ENCODE results near the gene PPP2R5C.

The PPP2R5C gene

GRCh38 chr14:101966742-101967141 is 205.2 kb downstream of the PPP2R5C start:
- Histone ChIP-seq H4K8ac (ENCODE audit: low read length) (no peak overlapping the region), H3K4ac (ENCODE audit: low read depth in 1 of 2, low read length in 2 of 2) (no peak overlapping the region), H3K4me3 (ENCODE audit: insufficient read depth in 1 of 2, low read depth in 1 of 2, low read length in 2 of 2) (peak overlapping the region in 1 of 2 experiments; percentile 99), H3K27me3 (ENCODE audit: control insufficient read depth in 1 of 2, insufficient read depth in 1 of 2, low read length in 2 of 2) (no peaks in the 10 kb centered on the region), H3K4me1 (ENCODE audit: control insufficient read depth, insufficient read depth, low read depth, low read length) (peaks cover 35% of the 10 kb centered on the region), H3K36me3 (ENCODE audit: control insufficient read depth in 1 of 2, insufficient read depth in 2 of 2, low read depth in 1 of 2, low read length in 2 of 2) (peaks cover 11 to 22% of the 10 kb centered on the region in 2 experiments), H3K14ac (ENCODE audit: low read length in 2 of 2) (no peak overlapping the region), H2AFZ (ENCODE audit: low read depth, low read length) (no peak overlapping the region), H3K9me3 (ENCODE audit: control insufficient read depth, low read length) (no peaks in the 10 kb centered on the region), H3K79me1 (replicated peaks; ENCODE audit: low read length, poor library complexity, severe bottlenecking) (peaks cover 5% of the 10 kb centered on the region), H2BK120ac (ENCODE audit: low read depth, low read length) (no peak overlapping the region), H2BK15ac (ENCODE audit: low read depth, poor library complexity, severe bottlenecking) (no peak overlapping the region), H2BK5ac (ENCODE audit: low read depth, low read length, poor library complexity, severe bottlenecking) (no peak overlapping the region), H2AK5ac (ENCODE audit: low read length, severe bottlenecking) (no peak overlapping the region), H4K91ac (ENCODE audit: low read length) (no peak overlapping the region), H3K23ac (ENCODE audit: low read length in 2 of 2) (no peak overlapping the region), H3K4me2 (ENCODE audit: low read length, poor library complexity, severe bottlenecking) (no peak overlapping the region), H3K9ac (ENCODE audit: low read length) (peak overlapping the region; percentile 99), H2BK12ac (ENCODE audit: low read length in 2 of 2) (no peak overlapping the region), H3K27ac (ENCODE audit: low read length, poor library complexity, severe bottlenecking) (no peak overlapping the region), H3K18ac (ENCODE audit: low read depth in 1 of 2, low read length in 2 of 2) (no peak overlapping the region)
- WGBS = no CpG with 5 or more reads among the region's 2 CpGs
- no peak for DNase-seq

- Histone ChIP-seq H2BK120ac (ENCODE audit: low read depth, low read length) (no peak overlapping the region), H2AFZ (ENCODE audit: low read depth, low read length) (no peak overlapping the region), H2BK15ac (ENCODE audit: low read depth, poor library complexity, severe bottlenecking) (no peak overlapping the region), H2BK12ac (ENCODE audit: low read length in 2 of 2) (no peak overlapping the region), H3K14ac (ENCODE audit: low read length in 2 of 2) (no peak overlapping the region), H4K8ac (ENCODE audit: low read length) (no peak overlapping the region), H3K18ac (ENCODE audit: low read depth in 1 of 2, low read length in 2 of 2) (no peak overlapping the region), H4K91ac (ENCODE audit: low read length) (no peak overlapping the region), H3K9ac (ENCODE audit: low read length) (peak overlapping the region; percentile 99), H3K27ac (ENCODE audit: low read length, poor library complexity, severe bottlenecking) (peak overlapping the region; percentile 18), H2BK5ac (ENCODE audit: low read depth, low read length, poor library complexity, severe bottlenecking) (peak overlapping the region; percentile 14), H3K4ac (ENCODE audit: low read depth in 1 of 2, low read length in 2 of 2) (no peak overlapping the region), H3K27me3 (ENCODE audit: control insufficient read depth in 1 of 2, insufficient read depth in 1 of 2, low read length in 2 of 2) (no peaks in the 10 kb centered on the region), H3K4me3 (ENCODE audit: insufficient read depth in 1 of 2, low read depth in 1 of 2, low read length in 2 of 2) (peak overlapping the region in 1 of 2 experiments; percentile 99), H3K9me3 (ENCODE audit: control insufficient read depth, low read length) (no peaks in the 10 kb centered on the region), H3K4me2 (ENCODE audit: low read length, poor library complexity, severe bottlenecking) (peak overlapping the region; percentile 28), H3K4me1 (ENCODE audit: control insufficient read depth, insufficient read depth, low read depth, low read length) (peaks cover 30% of the 10 kb centered on the region), H3K79me1 (replicated peaks; ENCODE audit: low read length, poor library complexity, severe bottlenecking) (peaks cover 5% of the 10 kb centered on the region), H2AK5ac (ENCODE audit: low read length, severe bottlenecking) (peak overlapping the region; percentile 69), H3K23ac (ENCODE audit: low read length in 2 of 2) (no peak overlapping the region), H3K36me3 (ENCODE audit: control insufficient read depth in 1 of 2, insufficient read depth in 2 of 2, low read depth in 1 of 2, low read length in 2 of 2) (peaks cover 11 to 22% of the 10 kb centered on the region in 2 experiments)
- WGBS = 98% methylated on average over 4 of the region's 4 CpGs
- DNase-seq = no peak
Observed at GRCh38 chr14:101968186-101968585, 206.7 kb downstream of the PPP2R5C start.

GRCh38 chr14:101969481-101969880 is 208.0 kb downstream of the PPP2R5C start:
- Histone ChIP-seq H2AK5ac (ENCODE audit: low read length, severe bottlenecking) (peak overlapping the region; percentile 83), H2BK15ac (ENCODE audit: low read depth, poor library complexity, severe bottlenecking) (no peak overlapping the region), H4K91ac (ENCODE audit: low read length) (no peak overlapping the region), H2AFZ (ENCODE audit: low read depth, low read length) (no peak overlapping the region), H3K79me1 (replicated peaks; ENCODE audit: low read length, poor library complexity, severe bottlenecking) (no peaks in the 10 kb centered on the region), H2BK120ac (ENCODE audit: low read depth, low read length) (no peak overlapping the region), H4K8ac (ENCODE audit: low read length) (peak overlapping the region; percentile 54), H3K4me2 (ENCODE audit: low read length, poor library complexity, severe bottlenecking) (peak overlapping the region; percentile 43), H2BK5ac (ENCODE audit: low read depth, low read length, poor library complexity, severe bottlenecking) (no peak overlapping the region), H3K4ac (ENCODE audit: low read depth in 1 of 2, low read length in 2 of 2) (no peak overlapping the region), H3K9me3 (ENCODE audit: control insufficient read depth, low read length) (no peaks in the 10 kb centered on the region), H2BK12ac (ENCODE audit: low read length in 2 of 2) (no peak overlapping the region), H3K4me3 (ENCODE audit: insufficient read depth in 1 of 2, low read depth in 1 of 2, low read length in 2 of 2) (peak overlapping the region in 1 of 2 experiments; percentile 49), H3K27ac (ENCODE audit: low read length, poor library complexity, severe bottlenecking) (peak overlapping the region; percentile 30), H3K36me3 (ENCODE audit: control insufficient read depth in 1 of 2, insufficient read depth in 2 of 2, low read depth in 1 of 2, low read length in 2 of 2) (peaks cover 14 to 22% of the 10 kb centered on the region in 2 experiments), H3K23ac (ENCODE audit: low read length in 2 of 2) (no peak overlapping the region), H3K18ac (ENCODE audit: low read depth in 1 of 2, low read length in 2 of 2) (no peak overlapping the region), H3K14ac (ENCODE audit: low read length in 2 of 2) (no peak overlapping the region), H3K9ac (ENCODE audit: low read length) (peak overlapping the region; percentile 44), H3K27me3 (ENCODE audit: control insufficient read depth in 1 of 2, insufficient read depth in 1 of 2, low read length in 2 of 2) (no peaks in the 10 kb centered on the region), H3K4me1 (ENCODE audit: control insufficient read depth, insufficient read depth, low read depth, low read length) (peaks cover 29% of the 10 kb centered on the region)
- over 99% methylated on average over 8 of the region's 9 CpGs for WGBS
- DNase-seq = no peak

GRCh38 chr14:101970830-101971400 is 209.4 kb downstream of the PPP2R5C start:
- H3K18ac ChIP-seq (ENCODE audit: low read depth in 1 of 2, low read length in 2 of 2) = no peak overlapping the region
- no peak overlapping the region for H2AFZ ChIP-seq (ENCODE audit: low read depth, low read length)
- H3K23ac ChIP-seq (ENCODE audit: low read length in 2 of 2) = no peak overlapping the region
- DNase-seq = no peak
- no peaks in the 10 kb centered on the region for H3K9me3 ChIP-seq (ENCODE audit: control insufficient read depth, low read length)
- no peak overlapping the region for H2BK15ac ChIP-seq (ENCODE audit: low read depth, poor library complexity, severe bottlenecking)
- no peak overlapping the region for H3K4ac ChIP-seq (ENCODE audit: low read depth in 1 of 2, low read length in 2 of 2)
- H3K79me1 ChIP-seq (replicated peaks; ENCODE audit: low read length, poor library complexity, severe bottlenecking) = no peaks in the 10 kb centered on the region
- H3K4me3 ChIP-seq (ENCODE audit: insufficient read depth in 1 of 2, low read depth in 1 of 2, low read length in 2 of 2) = peak overlapping the region in 1 of 2 experiments; percentile 58
- no peak overlapping the region for H4K91ac ChIP-seq (ENCODE audit: low read length)
- no peak overlapping the region for H3K4me2 ChIP-seq (ENCODE audit: low read length, poor library complexity, severe bottlenecking)
- H3K4me1 ChIP-seq (ENCODE audit: control insufficient read depth, insufficient read depth, low read depth, low read length) = peaks cover 35% of the 10 kb centered on the region
- H4K8ac ChIP-seq (ENCODE audit: low read length) = no peak overlapping the region
- H2BK5ac ChIP-seq (ENCODE audit: low read depth, low read length, poor library complexity, severe bottlenecking) = no peak overlapping the region
- H3K36me3 ChIP-seq (ENCODE audit: control insufficient read depth in 1 of 2, insufficient read depth in 2 of 2, low read depth in 1 of 2, low read length in 2 of 2) = peaks cover 15 to 32% of the 10 kb centered on the region in 2 experiments
- peak overlapping the region; percentile 85 for H3K9ac ChIP-seq (ENCODE audit: low read length)
- no peak overlapping the region for H2BK12ac ChIP-seq (ENCODE audit: low read length in 2 of 2)
- peak overlapping the region; percentile 43 for H2BK120ac ChIP-seq (ENCODE audit: low read depth, low read length)
- 90% methylated on average over 9 of the region's 11 CpGs for WGBS
- H3K27me3 ChIP-seq (ENCODE audit: control insufficient read depth in 1 of 2, insufficient read depth in 1 of 2, low read length in 2 of 2) = no peaks in the 10 kb centered on the region
- H2AK5ac ChIP-seq (ENCODE audit: low read length, severe bottlenecking) = peak overlapping the region; percentile 44
- peak overlapping the region; percentile 84 for H3K27ac ChIP-seq (ENCODE audit: low read length, poor library complexity, severe bottlenecking)
- H3K14ac ChIP-seq (ENCODE audit: low read length in 2 of 2) = no peak overlapping the region

Measured in mesenchymal stem cell (in vitro differentiated cells and primary cell).